NT2/D1 (cell line): ENCODE results near the gene IAPP.
"Not testable (repeated sequence)": the region's sequence is repeated elsewhere in the genome, so short reads cannot be mapped to it uniquely, and the experiment has no call there.

Experiments used
- DNase-seq: peaks from one replicate; pipeline ENCODE4 v3.0.0-alpha.2; 2011; ENCODE audit warnings: low read depth, low spot score
- H3K27me3 ChIP-seq: 2 replicates; pipeline ENCODE4 v1.6.0; 2011; ENCODE audit warnings: mild to moderate bottlenecking; ENCODE audit not compliant: insufficient read length, insufficient read depth
- H3K36me3 ChIP-seq: 2 replicates; pipeline ENCODE4 v1.6.1; 2011; ENCODE audit warnings: mild to moderate bottlenecking, low read length, mixed read lengths; ENCODE audit not compliant: insufficient read depth, insufficient read length
- H3K4me1 ChIP-seq: 2 replicates; pipeline ENCODE4 v1.5.1; 2011; ENCODE audit not compliant: insufficient read depth, insufficient read length
- H3K4me3 ChIP-seq: 2 replicates; pipeline ENCODE4 v1.5.1; 2011; ENCODE audit warnings: low read depth; ENCODE audit not compliant: insufficient read length
- H3K9ac ChIP-seq: 2 replicates; pipeline ENCODE4 v1.6.0; 2011; ENCODE audit warnings: low read depth; ENCODE audit not compliant: insufficient read length
- H3K9me3 ChIP-seq: 2 replicates; pipeline ENCODE4 v1.5.1; 2011; ENCODE audit warnings: mild to moderate bottlenecking, low read length; ENCODE audit not compliant: insufficient read depth
- SUZ12 ChIP-seq: IDR thresholded peaks from 2 replicates; pipeline ENCODE4 v1.6.1; 2011; ENCODE audit not compliant: insufficient read length, insufficient read depth; ENCODE audit errors: extremely low read depth
- YY1 ChIP-seq: IDR thresholded peaks from 2 replicates; pipeline ENCODE4 v1.6.1; 2011; ENCODE audit not compliant: insufficient read length, insufficient read depth
- ZNF274 ChIP-seq: IDR thresholded peaks from 2 replicates; pipeline ENCODE4 v1.6.1; 2011; ENCODE audit warnings: mild to moderate bottlenecking, low read depth, low read length

The IAPP gene

GRCh38 chr12:21379218-21379617, 6.5 kb downstream of the IAPP start:
- no peaks in the 10 kb centered on the region for H3K9me3 ChIP-seq
- H3K36me3 ChIP-seq = no peaks in the 10 kb centered on the region
- H3K27me3 ChIP-seq = no peaks in the 10 kb centered on the region
- H3K4me1 ChIP-seq = no peaks in the 10 kb centered on the region
- TF ChIP-seq YY1 (no peak), SUZ12 (no peak), ZNF274 (no peak)
- H3K4me3 ChIP-seq = no peak overlapping the region
- no peak for DNase-seq
- H3K9ac ChIP-seq = no peak overlapping the region

- DNase-seq, H3K36me3 ChIP-seq, H3K27me3 ChIP-seq, H3K9ac ChIP-seq, H3K4me1 ChIP-seq, H3K9me3 ChIP-seq, H3K4me3 ChIP-seq: not testable (repeated sequence)
These were observed 8.6 kb downstream of the IAPP start for GRCh38 chr12:21381320-21381719.

GRCh38 chr12:21384261-21384660, 11.6 kb downstream of the IAPP start:
- H3K9ac ChIP-seq = no peak overlapping the region
- H3K36me3 ChIP-seq = no peaks in the 10 kb centered on the region
- no peak for DNase-seq
- H3K4me3 ChIP-seq = no peak overlapping the region
- no peaks in the 10 kb centered on the region for H3K4me1 ChIP-seq
- H3K27me3 ChIP-seq = no peaks in the 10 kb centered on the region
- TF ChIP-seq ZNF274 (no peak), YY1 (no peak), SUZ12 (no peak)
- no peaks in the 10 kb centered on the region for H3K9me3 ChIP-seq

- Histone ChIP-seq H3K4me1 (no peaks in the 10 kb centered on the region), H3K9me3 (no peaks in the 10 kb centered on the region), H3K27me3 (no peaks in the 10 kb centered on the region), H3K4me3 (no peak overlapping the region), H3K36me3 (no peaks in the 10 kb centered on the region), H3K9ac (no peak overlapping the region)
- DNase-seq = no peak
- no peak for TF ChIP-seq YY1
- TF ChIP-seq ZNF274 = no peak
- TF ChIP-seq SUZ12 = no peak
These were observed 14.5 kb downstream of the IAPP start for GRCh38 chr12:21387174-21387573.

- Histone ChIP-seq H3K4me1 (no peaks in the 10 kb centered on the region), H3K9me3 (no peaks in the 10 kb centered on the region), H3K36me3 (no peaks in the 10 kb centered on the region), H3K27me3 (no peaks in the 10 kb centered on the region), H3K9ac (no peak overlapping the region), H3K4me3 (no peak overlapping the region)
- DNase-seq = no peak
- TF ChIP-seq SUZ12 (no peak), ZNF274 (no peak), YY1 (no peak)
These were observed 19.7 kb downstream of the IAPP start for GRCh38 chr12:21392384-21392783.

GRCh38 chr12:21394828-21395626, 22.3 kb downstream of the IAPP start:
- H3K9me3 ChIP-seq, H3K36me3 ChIP-seq, H3K27me3 ChIP-seq, H3K4me1 ChIP-seq: not testable (repeated sequence)
- H3K9ac ChIP-seq = peak overlapping the region; percentile 39
- peak overlapping the region; percentile 45 for H3K4me3 ChIP-seq
- DNase-seq = peak; percentile 28

GRCh38 chr12:21413369-21414277, 40.9 kb downstream of the IAPP start:
- no peaks in the 10 kb centered on the region for H3K4me1 ChIP-seq
- H3K27me3 ChIP-seq = no peaks in the 10 kb centered on the region
- no peak overlapping the region for H3K9ac ChIP-seq
- DNase-seq = no peak
- peaks cover 10% of the 10 kb centered on the region; the same call in 1 of the 2 replicates for H3K9me3 ChIP-seq
- no peak for TF ChIP-seq YY1
- TF ChIP-seq SUZ12 = no peak
- TF ChIP-seq ZNF274 = no peak
- H3K36me3 ChIP-seq = no peaks in the 10 kb centered on the region
- H3K4me3 ChIP-seq = no peak overlapping the region
